ENCODE measurements around the gene TRA2B. TPM values are rescaled to one million over a fixed set of nuclear protein-coding genes. Genes with fewer than 3 reads are reported as not detected.

Gene TRA2B
- total and polyA plus RNA-seq, 2 of the 8 experiments (the other 6 are each of a cell fraction or from before 2014, with no cell fraction given): 206 to 274 TPM

- TF ChIP-seq GABPA (IDR thresholded peaks at IDR 0.05; ENCODE audit: borderline replicate concordance, insufficient read depth, low read length) (no peak), POU5F1 (IDR thresholded peaks at IDR 0.05; ENCODE audit: low read depth, low read length) (no peak), CHD2 (IDR thresholded peaks at IDR 0.05; ENCODE audit: low read length) (no peak), JUND (IDR thresholded peaks at IDR 0.05; ENCODE audit: low read length) (no peak), FOSL1 (IDR thresholded peaks at IDR 0.05; ENCODE audit: insufficient read depth, low read depth, low read length) (no peak), TBP (IDR thresholded peaks at IDR 0.05; ENCODE audit: low read depth, low read length) (no peak)
- TF ChIP-seq, protein P1, sequence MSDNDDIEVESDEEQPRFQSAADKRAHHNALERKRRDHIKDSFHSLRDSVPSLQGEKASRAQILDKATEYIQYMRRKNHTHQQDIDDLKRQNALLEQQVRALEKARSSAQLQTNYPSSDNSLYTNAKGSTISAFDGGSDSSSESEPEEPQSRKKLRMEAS (IDR thresholded peaks at IDR 0.05): no peak
Measured at GRCh38 chr3:185958626-185959025, 20.8 kb upstream of the TRA2B start (continued).

Data from H1 (cell line).